Measurements from ENCODE around the gene BCL10. TPM values are rescaled to one million over a fixed set of nuclear protein-coding genes. Genes with fewer than 3 reads are reported as not detected.

Gene BCL10
- total RNA-seq, 1 experiment from 2014 or later: 43.9 TPM

DNA sequence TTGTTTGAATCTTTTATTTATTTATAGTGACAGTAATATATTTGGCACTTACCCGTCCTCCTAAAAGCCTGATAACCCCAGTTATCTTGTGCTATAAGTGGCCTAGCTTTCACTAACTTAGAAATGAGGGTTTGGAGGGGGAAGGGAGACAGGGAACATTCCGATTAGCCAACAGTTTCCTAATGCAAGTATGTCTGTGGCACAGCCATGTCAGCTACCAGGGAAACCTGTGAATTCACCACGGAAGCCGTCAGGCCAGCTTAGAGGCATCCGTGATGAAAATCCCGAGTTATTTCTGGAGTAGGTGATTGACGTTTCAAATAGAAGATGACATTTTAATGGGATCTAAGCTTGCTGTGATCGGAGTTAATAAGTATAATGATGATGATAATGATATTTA is 39.4 kb upstream of the BCL10 start:
- CTCF ChIA-PET: interaction anchor here (0.9 to 1.1 kb wide), 2 partner anchors 25 to 27 kb away, joined by 4 read pairs; no protein-coding TSS in a partner anchor
- TF ChIP-seq CTCF (IDR thresholded peaks at IDR 0.05; ENCODE audit: unreplicated experiment): no peak
- no peaks in the 10 kb centered on the region for H3K36me3 Mint-ChIP-seq (ENCODE audit: insufficient read depth, unreplicated experiment)
- H3K4me3 Mint-ChIP-seq (ENCODE audit: unreplicated experiment): no peak overlapping the region
- no peak overlapping the region for H3K27ac Mint-ChIP-seq (ENCODE audit: low read depth, unreplicated experiment)
- peaks cover 33% of the 10 kb centered on the region for H3K4me1 Mint-ChIP-seq (ENCODE audit: insufficient read depth, unreplicated experiment)
- no peaks in the 10 kb centered on the region for H3K9me3 Mint-ChIP-seq (ENCODE audit: unreplicated experiment)
- DNase-seq (ENCODE audit: unreplicated experiment): no peak
- H3K27me3 Mint-ChIP-seq (ENCODE audit: insufficient read depth, unreplicated experiment): no peaks in the 10 kb centered on the region
- POLR2A ChIA-PET: interaction anchor here (0.7 to 2.7 kb wide), 6 partner anchors 25 to 57 kb away, joined by 3 to 13 read pairs (median 4); partner anchors contain the start of genes BCL10 and C1orf52
- intact Hi-C loops (cut with micrococcal nuclease): no loop called here
- no TSS peak for BruUV-seq (replicated peaks)

DNA sequence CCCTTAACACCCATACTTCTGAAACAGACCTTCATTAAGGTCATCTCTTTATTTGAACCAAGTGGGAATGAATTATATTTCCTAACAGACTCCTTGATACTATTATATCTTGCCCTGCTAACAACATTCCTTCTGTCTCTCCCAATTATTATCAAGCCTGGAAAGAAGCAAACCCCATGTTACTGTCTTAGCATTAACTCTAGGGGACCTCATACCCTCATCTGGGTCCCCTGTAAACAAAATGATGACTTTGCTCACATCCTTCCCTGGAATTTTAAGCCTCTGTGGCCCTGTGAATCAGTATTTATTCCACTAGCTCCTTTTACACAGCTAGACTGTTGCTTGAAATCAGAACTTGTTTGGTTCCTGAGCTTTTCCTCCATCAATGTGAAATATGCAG is 38.3 kb upstream of the BCL10 start:
- POLR2A ChIA-PET: interaction anchor here (0.8 to 2.3 kb wide), 11 partner anchors 12 to 266 kb away, joined by 3 to 11 read pairs (median 4); partner anchors contain the start of genes BCL10, C1orf52 and CCN1
- Mint-ChIP-seq H3K9me3 (ENCODE audit: unreplicated experiment) (no peaks in the 10 kb centered on the region), H3K27me3 (ENCODE audit: insufficient read depth, unreplicated experiment) (no peaks in the 10 kb centered on the region), H3K27ac (ENCODE audit: low read depth, unreplicated experiment) (peak overlapping the region; percentile 87), H3K4me1 (ENCODE audit: insufficient read depth, unreplicated experiment) (peaks cover 25% of the 10 kb centered on the region), H3K4me3 (ENCODE audit: unreplicated experiment) (no peak overlapping the region), H3K36me3 (ENCODE audit: insufficient read depth, unreplicated experiment) (no peaks in the 10 kb centered on the region)
- CTCF ChIA-PET: interaction anchor here (1.7 kb wide), 1 partner anchor 86 kb away, joined by 6 read pairs; no protein-coding TSS in a partner anchor
- no peak for DNase-seq (ENCODE audit: unreplicated experiment)
- BruUV-seq (replicated peaks): no TSS peak
- intact Hi-C loops (cut with micrococcal nuclease): no loop called here
- no peak for TF ChIP-seq CTCF (IDR thresholded peaks at IDR 0.05; ENCODE audit: unreplicated experiment)

DNA sequence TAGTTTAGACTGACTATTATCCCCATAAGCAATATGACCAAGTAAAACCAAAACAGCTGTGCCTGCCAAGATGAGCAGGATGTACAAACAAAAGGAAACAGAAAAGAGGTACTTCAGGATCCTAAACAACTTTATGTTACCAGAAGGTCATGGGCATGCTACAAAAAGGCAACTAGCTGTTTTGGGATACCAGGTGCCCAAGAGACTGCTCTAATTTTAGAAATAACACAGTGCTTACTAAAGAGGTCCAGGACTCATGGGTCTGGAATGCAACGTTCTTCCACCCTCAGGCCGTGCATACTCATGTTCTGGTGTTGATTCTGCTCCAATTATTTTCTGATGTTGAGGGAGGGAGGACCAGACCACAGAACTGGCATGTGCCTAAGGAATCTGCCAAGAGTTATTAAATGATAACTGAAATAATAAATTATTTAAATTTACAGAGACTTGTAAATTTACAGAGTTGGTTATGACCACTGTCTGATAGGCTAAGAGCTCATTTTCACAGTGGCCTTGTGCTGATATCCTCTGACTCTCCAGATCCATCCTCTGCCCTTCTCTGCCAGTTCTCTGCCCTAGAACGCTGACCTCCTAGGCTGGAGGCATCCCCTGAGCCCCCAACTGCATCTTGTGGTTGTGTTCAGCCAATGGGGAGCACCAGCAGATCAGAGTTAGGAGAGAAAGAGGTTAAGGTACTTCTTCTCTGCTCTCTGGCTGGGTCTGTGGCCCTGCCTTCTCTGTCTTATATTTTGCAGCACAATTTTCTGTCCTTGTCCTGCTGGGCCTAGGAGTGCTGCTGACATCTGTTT is 37.7 kb upstream of the BCL10 start:
- peak overlapping the region; percentile 87 for H3K27ac Mint-ChIP-seq (ENCODE audit: low read depth, unreplicated experiment)
- CTCF ChIA-PET: interaction anchor here (0.8 to 1.7 kb wide), 3 partner anchors 55 to 86 kb away, joined by 3 to 6 read pairs (median 5); partner anchors contain the start of gene C1orf52
- peak; percentile 87 for DNase-seq (ENCODE audit: unreplicated experiment)
- no peaks in the 10 kb centered on the region for H3K27me3 Mint-ChIP-seq (ENCODE audit: insufficient read depth, unreplicated experiment)
- POLR2A ChIA-PET: interaction anchor here (1.0 to 2.3 kb wide), 9 partner anchors 13 to 267 kb away, joined by 3 to 11 read pairs (median 6); partner anchors contain the start of genes BCL10, C1orf52 and CCN1
- no peak overlapping the region for H3K4me3 Mint-ChIP-seq (ENCODE audit: unreplicated experiment)
- peaks cover 25% of the 10 kb centered on the region for H3K4me1 Mint-ChIP-seq (ENCODE audit: insufficient read depth, unreplicated experiment)
- no peaks in the 10 kb centered on the region for H3K36me3 Mint-ChIP-seq (ENCODE audit: insufficient read depth, unreplicated experiment)
- intact Hi-C loops (cut with micrococcal nuclease): no loop called here
- H3K9me3 Mint-ChIP-seq (ENCODE audit: unreplicated experiment): no peaks in the 10 kb centered on the region
- no TSS peak for BruUV-seq (replicated peaks)
- TF ChIP-seq CTCF (IDR thresholded peaks at IDR 0.05; ENCODE audit: unreplicated experiment): no peak

- no peak for DNase-seq (ENCODE audit: unreplicated experiment)
- Mint-ChIP-seq H3K27ac (ENCODE audit: low read depth, unreplicated experiment) (no peak overlapping the region), H3K9me3 (ENCODE audit: unreplicated experiment) (no peaks in the 10 kb centered on the region), H3K36me3 (ENCODE audit: insufficient read depth, unreplicated experiment) (no peaks in the 10 kb centered on the region), H3K27me3 (ENCODE audit: insufficient read depth, unreplicated experiment) (no peaks in the 10 kb centered on the region), H3K4me1 (ENCODE audit: insufficient read depth, unreplicated experiment) (peaks cover 24% of the 10 kb centered on the region), H3K4me3 (ENCODE audit: unreplicated experiment) (no peak overlapping the region)
- intact Hi-C loops (cut with micrococcal nuclease): no loop called here
- no peak for TF ChIP-seq CTCF (IDR thresholded peaks at IDR 0.05; ENCODE audit: unreplicated experiment)
- CTCF ChIA-PET: interaction anchor here (0.6 to 0.7 kb wide), 2 partner anchors 34 to 600 kb away, joined by 3 to 4 read pairs; no protein-coding TSS in a partner anchor
- no TSS peak for BruUV-seq (replicated peaks)
- POLR2A ChIA-PET: no interaction called here
These were observed 35.4 kb upstream of the BCL10 start for GRCh38 chr1:85311818-85312217.
